Omental fat pad (tissue), 4 donors: Measurements from ENCODE around the gene SH2D3A. TPM values are rescaled to one million over a fixed set of nuclear protein-coding genes. Genes with fewer than 3 reads are reported as not detected.
"Not testable (repeated sequence)": the region's sequence is repeated elsewhere in the genome, so short reads cannot be mapped to it uniquely, and the experiment has no call there.

Experiments used
- ATAC-seq: fragments of 150-250 bp; one replicate; pipeline ENCODE4 v1.9.1; 2016; ENCODE audit warnings: mild to moderate bottlenecking, moderate library complexity; ENCODE audit not compliant: low FRiP score
- DNase-seq: peaks from one replicate; pipeline ENCODE4 v3.0.0-alpha.2; 2019; ENCODE audit warnings: low spot score
- CTCF ChIP-seq, 3 donors: fragments of 450-650 bp; IDR thresholded peaks; one replicate each; pipeline ENCODE4 v1.5.1; 2016 to 2017; ENCODE audit warnings: antibody characterized with exemption in 3 of 3, mild to moderate bottlenecking in 3 of 3, moderate library complexity in 2 of 3
- total RNA-seq, 4 donors: library from RNA; depleted of rRNA; stranded (reverse); fragments of >200 nt; gene quantifications; one replicate each; pipeline ENCODE4 v1.1.0, GENCODE V29; 2016

Gene SH2D3A
- total RNA-seq, 4 donors from 2014 or later, result 1.3 to 3.4 (median 2.0) TPM; not detected in 1

GRCh38 chr19:6774821-6775707, 7.8 kb upstream of the SH2D3A start:
- TF ChIP-seq CTCF (IDR thresholded peaks at IDR 0.05), result no peak
- no peak for ATAC-seq
- no peak for DNase-seq

GRCh38 chr19:6773323-6773931, 6.2 kb upstream of the SH2D3A start:
- ATAC-seq, result no peak
- no peak for DNase-seq
- TF ChIP-seq CTCF (IDR thresholded peaks at IDR 0.05), result no peak

- DNase-seq, result no peak
- ATAC-seq, result no peak
- no peak for TF ChIP-seq CTCF (IDR thresholded peaks at IDR 0.05)
These were observed 5.7 kb upstream of the SH2D3A start for GRCh38 chr19:6772866-6773322.

- ATAC-seq (no peak), DNase-seq (no peak)
- TF ChIP-seq CTCF (IDR thresholded peaks at IDR 0.05), result no peak
These were observed 5.0 kb upstream of the SH2D3A start, which contains the start of gene VAV1 for GRCh38 chr19:6772028-6772865. TSS of gene VAV1 (plus strand) at chr19:6772708. CDS start at chr19:6772808, 100 bp downstream.

- ATAC-seq, DNase-seq: not testable (repeated sequence)
These were observed 4.4 kb upstream of the SH2D3A start for GRCh38 chr19:6771648-6772027.

- ATAC-seq (no peak), DNase-seq (no peak)
These were observed 1.9 kb upstream of the SH2D3A start for GRCh38 chr19:6769006-6769619.

More at GRCh38 chr19:6769006-6769619, 1.9 kb upstream of the SH2D3A start:
- no peak for TF ChIP-seq CTCF (IDR thresholded peaks at IDR 0.05)
